Mesothelial cell of epicardium (in vitro differentiated cells): Measurements from ENCODE around the gene SLC25A25. TPM values are rescaled to one million over a fixed set of nuclear protein-coding genes. Genes with fewer than 3 reads are reported as not detected.
"Not testable (repeated sequence)": the region's sequence is repeated elsewhere in the genome, so short reads cannot be mapped to it uniquely, and the experiment has no call there.

ENCODE experiments used
- DNase-seq, 2 experiments: peaks; one replicate each; pipeline ENCODE4 v3.0.0; 2021; ENCODE audit warnings: low spot score in 2 of 2; ENCODE audit not compliant: unreplicated experiment in 2 of 2
- H3K27ac Mint-ChIP-seq: 2 replicates; pipeline ENCODE4 v1.8.0; 2021; ENCODE audit warnings: mixed read lengths
- H3K27me3 Mint-ChIP-seq: 2 replicates; pipeline ENCODE4 v1.8.0; 2021; ENCODE audit warnings: low read depth, mixed read lengths
- H3K36me3 Mint-ChIP-seq: 2 replicates; pipeline ENCODE4 v1.8.0; 2021; ENCODE audit warnings: mixed read lengths
- H3K4me1 Mint-ChIP-seq: 2 replicates; pipeline ENCODE4 v1.8.0; 2021; ENCODE audit warnings: mixed read lengths
- H3K4me3 Mint-ChIP-seq: 2 replicates; pipeline ENCODE4 v1.8.0; 2021; ENCODE audit warnings: mild to moderate bottlenecking, moderate library complexity, mixed read lengths
- H3K9me3 Mint-ChIP-seq: 2 replicates; pipeline ENCODE4 v1.8.0; 2021; ENCODE audit warnings: mixed read lengths
- total RNA-seq: library from RNA; stranded (reverse); gene quantifications from 3 replicates; pipeline ENCODE4 v1.2.1, GENCODE V29; 2021
- TF ChIP-seq, protein P1 (sequence below): fragments of 200-600 bp; sonication (generic); IDR thresholded peaks from one replicate; pipeline ENCODE4 v1.5.0; 2021; ENCODE audit warnings: antibody characterized with exemption; ENCODE audit not compliant: unreplicated experiment

Gene SLC25A25
- total RNA-seq, 1 donor from 2014 or later: 26.2 TPM

GRCh38 chr9:128066713-128067644 lies 1.1 kb upstream of the SLC25A25 start, which contains the start of gene NAIF1:
NAIF1 (minus strand) TSS chr9:128067320; CDS start chr9:128067101, 219 bp downstream.
- H3K27me3 Mint-ChIP-seq: no peaks in the 10 kb centered on the region
- peak within 1 kb of the TSS; percentile 76 for H3K4me3 Mint-ChIP-seq
- H3K9me3 Mint-ChIP-seq: no peaks in the 10 kb centered on the region
- H3K4me1 Mint-ChIP-seq: peaks cover 30% of the 10 kb centered on the region
- TF ChIP-seq, protein P1, sequence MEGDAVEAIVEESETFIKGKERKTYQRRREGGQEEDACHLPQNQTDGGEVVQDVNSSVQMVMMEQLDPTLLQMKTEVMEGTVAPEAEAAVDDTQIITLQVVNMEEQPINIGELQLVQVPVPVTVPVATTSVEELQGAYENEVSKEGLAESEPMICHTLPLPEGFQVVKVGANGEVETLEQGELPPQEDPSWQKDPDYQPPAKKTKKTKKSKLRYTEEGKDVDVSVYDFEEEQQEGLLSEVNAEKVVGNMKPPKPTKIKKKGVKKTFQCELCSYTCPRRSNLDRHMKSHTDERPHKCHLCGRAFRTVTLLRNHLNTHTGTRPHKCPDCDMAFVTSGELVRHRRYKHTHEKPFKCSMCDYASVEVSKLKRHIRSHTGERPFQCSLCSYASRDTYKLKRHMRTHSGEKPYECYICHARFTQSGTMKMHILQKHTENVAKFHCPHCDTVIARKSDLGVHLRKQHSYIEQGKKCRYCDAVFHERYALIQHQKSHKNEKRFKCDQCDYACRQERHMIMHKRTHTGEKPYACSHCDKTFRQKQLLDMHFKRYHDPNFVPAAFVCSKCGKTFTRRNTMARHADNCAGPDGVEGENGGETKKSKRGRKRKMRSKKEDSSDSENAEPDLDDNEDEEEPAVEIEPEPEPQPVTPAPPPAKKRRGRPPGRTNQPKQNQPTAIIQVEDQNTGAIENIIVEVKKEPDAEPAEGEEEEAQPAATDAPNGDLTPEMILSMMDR: no peak
- H3K27ac Mint-ChIP-seq: peak within 1 kb of the TSS; percentile 25
- DNase-seq: peak; percentile 94 to 98
- H3K36me3 Mint-ChIP-seq: peaks cover 9% of the 10 kb centered on the region

- peak overlapping the region; percentile 76 for H3K4me3 Mint-ChIP-seq
- H3K36me3 Mint-ChIP-seq: peaks cover 2% of the 10 kb centered on the region
- peaks cover 46% of the 10 kb centered on the region for H3K4me1 Mint-ChIP-seq
- no peak for DNase-seq
- no peaks in the 10 kb centered on the region for H3K9me3 Mint-ChIP-seq
- H3K27ac Mint-ChIP-seq: peak overlapping the region; percentile 91
- TF ChIP-seq, protein P1: no peak
- H3K27me3 Mint-ChIP-seq: no peaks in the 10 kb centered on the region
These were observed 564 bp downstream of the SLC25A25 start for GRCh38 chr9:128068386-128069205.

DNA sequence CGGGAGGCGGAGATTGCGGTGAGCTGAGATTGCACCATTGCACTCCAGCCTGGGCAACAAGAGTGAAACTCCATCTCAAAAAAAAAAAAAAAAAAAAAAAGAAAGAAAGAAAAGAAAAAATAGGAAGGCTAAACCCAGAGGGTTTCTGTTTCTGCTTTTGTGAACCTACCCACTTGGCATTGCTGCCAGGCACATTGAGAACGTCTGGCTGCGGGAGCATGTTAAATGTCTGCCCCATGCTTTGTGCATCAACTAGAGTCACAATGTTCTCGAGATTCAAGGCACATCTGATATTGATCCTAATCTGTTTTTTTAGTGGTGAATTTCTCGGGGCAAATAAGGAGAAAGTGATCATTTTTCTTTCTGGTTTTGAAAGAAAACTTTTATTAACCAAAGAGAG lies 2.8 kb downstream of the SLC25A25 start:
- no peak overlapping the region for H3K4me3 Mint-ChIP-seq

DNA sequence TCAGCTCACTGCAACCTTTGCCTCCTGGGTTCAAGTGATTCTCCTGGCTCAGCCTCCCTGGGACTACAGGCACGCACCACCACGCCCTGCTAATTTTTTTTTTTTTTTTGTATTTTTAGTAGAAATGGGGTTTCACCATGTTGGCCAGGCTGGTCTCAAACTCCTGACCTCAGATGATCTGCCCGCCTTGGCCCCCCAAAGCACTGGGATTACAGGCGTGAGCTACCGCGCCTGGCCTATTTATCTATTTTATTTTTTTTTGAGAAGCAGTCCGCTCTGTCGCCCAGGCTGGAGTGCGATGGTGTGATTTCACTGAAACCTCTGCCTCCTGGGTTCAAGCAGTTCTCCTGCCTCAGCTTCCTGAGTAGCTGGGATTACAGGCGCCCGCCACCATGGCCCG lies 3.4 kb downstream of the SLC25A25 start:
- H3K36me3 Mint-ChIP-seq, H3K9me3 Mint-ChIP-seq, DNase-seq, H3K27me3 Mint-ChIP-seq, H3K4me3 Mint-ChIP-seq: not testable (repeated sequence)
- H3K4me1 Mint-ChIP-seq: peaks cover 37% of the 10 kb centered on the region
- H3K27ac Mint-ChIP-seq: peak overlapping the region; percentile 90

More for the DNA sequence above, 2.8 kb downstream of the SLC25A25 start:
- TF ChIP-seq, protein P1: no peak
- H3K9me3 Mint-ChIP-seq: no peaks in the 10 kb centered on the region
- no peaks in the 10 kb centered on the region for H3K36me3 Mint-ChIP-seq
- DNase-seq: no peak
- peaks cover 43% of the 10 kb centered on the region for H3K4me1 Mint-ChIP-seq
- peak overlapping the region; percentile 68 for H3K27ac Mint-ChIP-seq
- no peaks in the 10 kb centered on the region for H3K27me3 Mint-ChIP-seq

GRCh38 chr9:128072144-128073021 lies 4.4 kb downstream of the SLC25A25 start:
- TF ChIP-seq, protein P1: no peak
- Mint-ChIP-seq H3K36me3 (no peaks in the 10 kb centered on the region), H3K27ac (peak overlapping the region; percentile 90), H3K4me3 (peak overlapping the region; percentile 1), H3K4me1 (peaks cover 37% of the 10 kb centered on the region), H3K9me3 (no peaks in the 10 kb centered on the region), H3K27me3 (no peaks in the 10 kb centered on the region)
- peak; percentile 57 to 69 for DNase-seq
